GM03348 (cell line): ENCODE results near the gene PEX13.
"Not testable (repeated sequence)": the region's sequence is repeated elsewhere in the genome, so short reads cannot be mapped to it uniquely, and the experiment has no call there.

Experiments
- DNase-seq: peaks from one replicate; pipeline ENCODE4 v3.0.0; 2012; ENCODE audit warnings: low spot score

PEX13 gene

GRCh38 chr2:61009355-61009754 lies 8.2 kb upstream of the PEX13 start:
- no peak for DNase-seq

GRCh38 chr2:61011678-61012077 lies 5.8 kb upstream of the PEX13 start:
- peak; percentile 43 for DNase-seq

- DNase-seq, result peak; percentile 47
These were observed 5.2 kb upstream of the PEX13 start for GRCh38 chr2:61012303-61012702.

- no peak for DNase-seq
These were observed 4.1 kb upstream of the PEX13 start for GRCh38 chr2:61013382-61013781.

- DNase-seq, result no peak
These were observed 2.8 kb upstream of the PEX13 start for GRCh38 chr2:61014763-61015162.

- no peak for DNase-seq
These were observed 1.5 kb upstream of the PEX13 start for GRCh38 chr2:61015976-61016375.

- DNase-seq, result no peak
These were observed 1.0 kb upstream of the PEX13 start for GRCh38 chr2:61016392-61017002.

GRCh38 chr2:61017003-61017555 lies 441 bp upstream of the PEX13 start:
- DNase-seq, result peak; percentile 82

GRCh38 chr2:61018318-61018755 lies 817 bp downstream of the PEX13 start:
- peak; percentile 6 for DNase-seq

GRCh38 chr2:61018798-61019197 lies 1.3 kb downstream of the PEX13 start:
- DNase-seq, result no peak

GRCh38 chr2:61021228-61021660 lies 3.7 kb downstream of the PEX13 start:
- DNase-seq, result no peak

GRCh38 chr2:61023670-61024069 lies 6.2 kb downstream of the PEX13 start:
- DNase-seq, result no peak

GRCh38 chr2:61029533-61029932 lies 12.0 kb downstream of the PEX13 start:
- no peak for DNase-seq

- DNase-seq, result not testable (repeated sequence)
These were observed 17.1 kb downstream of the PEX13 start for GRCh38 chr2:61034592-61034991.

- not testable (repeated sequence) for DNase-seq
These were observed 19.1 kb downstream of the PEX13 start for GRCh38 chr2:61036643-61037042.

GRCh38 chr2:61042807-61043206 lies 25.3 kb downstream of the PEX13 start:
- DNase-seq, result no peak

- DNase-seq, result no peak
These were observed 27.1 kb downstream of the PEX13 start for GRCh38 chr2:61044636-61045035.

- DNase-seq, result no peak
These were observed 27.7 kb downstream of the PEX13 start for GRCh38 chr2:61045226-61045625.

GRCh38 chr2:61045999-61046398 lies 28.5 kb downstream of the PEX13 start:
- peak; percentile 9 for DNase-seq

- no peak for DNase-seq
These were observed 38.0 kb downstream of the PEX13 start for GRCh38 chr2:61055557-61055956.

GRCh38 chr2:61057562-61057961 lies 40.0 kb downstream of the PEX13 start:
- DNase-seq, result no peak

- DNase-seq, result no peak
These were observed 41.9 kb downstream of the PEX13 start for GRCh38 chr2:61059382-61059781.

GRCh38 chr2:61065714-61066709 lies 48.5 kb downstream of the PEX13 start, which contains the start of gene SANBR:
SANBR (plus strand) TSS chr2:61065871; CDS start chr2:61070351, 4,480 bp downstream.
- DNase-seq, result peak; percentile 98
